Measurements from ENCODE around the gene ZNF318. TPM values are rescaled to one million over a fixed set of nuclear protein-coding genes. Genes with fewer than 3 reads are reported as not detected.
"Not testable (repeated sequence)": the region's sequence is repeated elsewhere in the genome, so short reads cannot be mapped to it uniquely, and the experiment has no call there.

ZNF318 gene
- total RNA-seq, 1 donor from 2014 or later: 12.4 TPM

- intact Hi-C loops (cut with micrococcal nuclease): no loop called here
- peak; percentile 68 for DNase-seq
Observed at GRCh38 chr6:43308101-43308989, 61.1 kb downstream of the ZNF318 start, which contains the start of gene CRIP3. Gene CRIP3 (minus strand): TSS chr6:43308826. CDS start chr6:43308792, 34 bp downstream.

GRCh38 chr6:43307451-43308100 lies 61.9 kb downstream of the ZNF318 start:
- ATAC-seq: peak; percentile 4
- intact Hi-C loops (cut with micrococcal nuclease): no loop called here
- no peak for DNase-seq

More at GRCh38 chr6:43308101-43308989, 61.1 kb downstream of the ZNF318 start, which contains the start of gene CRIP3:
- ATAC-seq: peak; percentile 80

DNA sequence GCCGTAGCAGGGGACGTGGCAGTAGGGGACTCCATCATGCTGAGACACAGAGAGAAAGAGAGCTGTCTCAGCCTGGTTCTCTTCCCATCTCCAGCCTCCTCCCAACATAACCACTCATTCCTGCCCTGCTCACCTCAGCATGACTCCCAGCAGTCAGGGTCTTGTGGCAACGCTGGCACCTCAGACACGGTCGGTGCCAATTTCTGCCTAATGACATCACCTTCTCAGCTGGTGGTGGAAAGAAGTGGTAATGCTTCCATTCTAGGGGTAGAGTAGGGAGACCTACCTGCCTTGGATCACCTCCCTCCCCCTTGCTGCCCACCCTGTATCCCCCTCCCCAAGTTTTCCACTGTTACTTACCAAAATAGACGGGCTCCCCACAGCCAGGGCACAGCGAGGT lies 63.4 kb downstream of the ZNF318 start:
- intact Hi-C loops (cut with micrococcal nuclease): no loop called here
- DNase-seq (no peak), ATAC-seq (peak; percentile 48)

DNA sequence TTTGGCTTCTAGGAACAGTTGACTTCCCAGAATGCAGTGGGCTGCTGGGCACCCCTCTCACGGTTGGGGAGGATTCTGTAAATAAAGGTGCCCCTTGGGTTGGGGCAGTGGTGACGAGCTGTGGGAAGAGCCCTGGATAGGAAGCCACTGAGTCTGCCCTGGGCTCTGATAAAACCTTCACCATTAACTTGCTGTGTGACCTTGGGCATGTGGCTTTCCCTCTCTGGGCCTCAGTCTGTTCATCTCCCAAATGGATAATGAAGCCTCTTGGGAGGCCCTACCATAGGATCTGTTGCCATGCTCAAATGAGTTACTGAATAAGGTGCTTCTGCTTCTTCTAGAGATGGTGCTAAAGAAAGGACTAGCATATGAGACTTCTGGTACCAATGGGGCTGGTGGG lies 64.6 kb downstream of the ZNF318 start:
- intact Hi-C loops (cut with micrococcal nuclease): no loop called here
- ATAC-seq: no peak
- DNase-seq: no peak

- intact Hi-C loops (cut with micrococcal nuclease): no loop called here
- no peak for DNase-seq
- ATAC-seq: no peak
Observed at GRCh38 chr6:43304361-43304760, 65.1 kb downstream of the ZNF318 start.

GRCh38 chr6:43303751-43304331 lies 65.6 kb downstream of the ZNF318 start:
- ATAC-seq (no peak), DNase-seq (no peak)
- intact Hi-C loops (cut with micrococcal nuclease): no loop called here

- DNase-seq; ATAC-seq; intact Hi-C loops (cut with micrococcal nuclease): not testable (repeated sequence)
Observed at GRCh38 chr6:43303006-43303405, 66.4 kb downstream of the ZNF318 start.

GRCh38 chr6:43302126-43302525 lies 67.3 kb downstream of the ZNF318 start:
- ATAC-seq (no peak), DNase-seq (no peak)
- intact Hi-C loops (cut with micrococcal nuclease): no loop called here

GRCh38 chr6:43301081-43301870 lies 68.2 kb downstream of the ZNF318 start:
- no peak for DNase-seq
- no peak for ATAC-seq
- intact Hi-C loops (cut with micrococcal nuclease): no loop called here

- intact Hi-C loops (cut with micrococcal nuclease): no loop called here
- DNase-seq (no peak), ATAC-seq (no peak)
Observed at GRCh38 chr6:43299338-43300293, 69.8 kb downstream of the ZNF318 start.

GRCh38 chr6:43298565-43299337 lies 70.7 kb downstream of the ZNF318 start:
- ATAC-seq (no peak), DNase-seq (no peak)
- intact Hi-C loops (cut with micrococcal nuclease): no loop called here

DNA sequence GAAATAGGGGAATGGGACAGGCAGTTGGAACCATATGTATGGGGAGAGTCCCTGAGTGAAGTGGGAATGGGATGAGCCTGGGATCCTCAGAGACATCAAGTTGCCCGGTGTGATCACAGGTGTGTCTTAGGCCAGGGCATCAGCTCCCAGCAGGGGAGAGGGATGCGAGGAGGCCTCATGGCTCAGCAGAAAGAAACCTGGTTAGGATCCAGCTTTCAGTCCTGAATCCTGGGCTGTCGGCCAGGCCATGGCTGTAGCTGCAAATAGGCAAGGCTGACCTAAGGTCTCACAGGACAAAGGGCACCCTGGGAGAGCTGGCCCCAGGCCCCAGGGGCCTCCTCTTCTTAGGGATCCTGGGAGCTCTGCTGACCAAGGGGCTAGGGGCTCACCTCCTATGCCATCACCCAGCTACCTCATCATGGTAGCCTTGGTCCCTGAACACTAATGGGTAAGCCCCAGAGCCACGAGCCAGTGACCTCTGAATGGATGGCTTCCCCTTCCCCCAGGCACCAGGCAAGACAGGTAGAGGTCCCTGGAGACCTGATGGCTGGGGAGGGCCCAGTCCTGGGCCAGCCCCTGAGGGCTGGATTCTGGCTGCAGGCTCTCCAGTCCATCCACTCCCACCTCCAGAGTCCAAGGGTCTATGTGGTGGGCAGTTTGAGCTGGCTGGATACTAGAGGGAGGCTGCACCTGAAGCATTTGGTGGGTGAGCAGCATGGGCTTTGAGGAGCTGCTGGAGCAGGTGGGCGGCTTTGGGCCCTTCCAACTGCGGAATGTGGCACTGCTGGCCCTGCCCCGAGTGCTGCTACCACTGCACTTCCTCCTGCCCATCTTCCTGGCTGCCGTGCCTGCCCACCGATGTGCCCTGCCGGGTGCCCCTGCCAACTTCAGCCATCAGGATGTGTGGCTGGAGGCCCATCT lies 71.5 kb downstream of the ZNF318 start, which contains the start of gene SLC22A7:
TSS of gene SLC22A7 (plus strand) at position 617 of the 921 bp plus-strand sequence. CDS start at position 716, 99 bp downstream.
- intact Hi-C loops (cut with micrococcal nuclease): no loop called here
- peak; percentile 83 for ATAC-seq
- DNase-seq: peak; percentile 83

DNA sequence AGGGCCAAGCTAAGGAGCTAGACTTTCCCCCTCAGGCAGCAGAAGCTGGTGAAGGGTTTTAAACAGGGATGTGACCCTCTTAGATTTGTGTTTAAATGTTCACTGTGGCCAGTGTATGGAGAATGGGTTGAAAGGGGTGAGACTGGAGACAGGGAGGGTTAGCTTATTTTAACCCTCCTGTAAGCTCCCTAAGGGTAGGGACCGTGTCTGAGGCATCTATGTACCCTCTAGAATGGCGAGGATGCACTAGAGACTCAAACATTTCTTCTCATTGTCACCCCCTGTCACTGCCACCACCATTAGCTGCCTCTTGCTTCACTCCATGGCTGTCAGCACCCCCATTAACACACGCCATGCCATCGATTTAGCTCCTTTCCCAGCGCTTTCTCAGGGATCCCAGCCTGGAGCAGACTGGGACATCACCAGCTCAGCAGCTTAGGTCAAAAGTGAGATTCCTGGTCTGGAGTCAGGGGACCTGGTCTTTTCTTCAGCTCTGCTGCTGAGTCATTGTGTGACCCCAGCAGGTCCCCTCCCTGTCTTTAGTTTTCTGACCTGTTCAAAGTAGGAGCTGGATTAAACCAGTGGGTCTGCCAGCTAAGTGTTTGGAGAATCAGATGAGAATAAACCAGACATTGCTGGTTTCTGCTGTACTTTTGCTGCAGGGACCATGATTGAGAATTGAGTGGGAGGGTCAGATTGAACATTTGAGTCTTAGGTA lies 72.5 kb downstream of the ZNF318 start:
- intact Hi-C loops (cut with micrococcal nuclease): no loop called here
- DNase-seq (no peak), ATAC-seq (no peak)

DNA sequence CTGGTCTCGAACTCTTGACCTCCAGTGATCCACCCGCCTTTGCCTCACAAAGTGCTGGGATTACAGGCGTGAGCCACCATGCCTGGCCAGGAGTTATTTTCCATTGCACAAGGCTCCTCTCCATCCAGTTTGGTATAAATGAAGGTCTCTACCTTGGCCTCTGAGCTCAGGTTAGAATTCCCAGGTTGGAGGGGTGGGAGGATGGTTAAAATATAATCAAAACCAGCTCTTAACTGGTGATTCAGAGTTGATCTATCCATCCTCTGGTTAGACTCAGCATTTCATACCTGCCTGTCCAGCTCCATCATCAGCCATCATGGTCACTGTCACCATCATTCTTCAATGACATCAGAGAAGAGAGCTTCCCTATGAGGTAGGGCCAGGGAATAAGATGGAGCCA lies 74.0 kb downstream of the ZNF318 start:
- intact Hi-C loops (cut with micrococcal nuclease): no loop called here
- ATAC-seq (no peak), DNase-seq (no peak)

GRCh38 chr6:43294536-43294935 lies 74.9 kb downstream of the ZNF318 start:
- intact Hi-C loops (cut with micrococcal nuclease): no loop called here
- DNase-seq (no peak), ATAC-seq (no peak)

- DNase-seq: no peak
- no peak for ATAC-seq
- intact Hi-C loops (cut with micrococcal nuclease): no loop called here
Observed at GRCh38 chr6:43293698-43294097, 75.7 kb downstream of the ZNF318 start.
